ENCODE data around the gene SPINT2.
"Not testable (repeated sequence)": the region's sequence is repeated elsewhere in the genome, so short reads cannot be mapped to it uniquely, and the experiment has no call there.

Gene SPINT2

DNA sequence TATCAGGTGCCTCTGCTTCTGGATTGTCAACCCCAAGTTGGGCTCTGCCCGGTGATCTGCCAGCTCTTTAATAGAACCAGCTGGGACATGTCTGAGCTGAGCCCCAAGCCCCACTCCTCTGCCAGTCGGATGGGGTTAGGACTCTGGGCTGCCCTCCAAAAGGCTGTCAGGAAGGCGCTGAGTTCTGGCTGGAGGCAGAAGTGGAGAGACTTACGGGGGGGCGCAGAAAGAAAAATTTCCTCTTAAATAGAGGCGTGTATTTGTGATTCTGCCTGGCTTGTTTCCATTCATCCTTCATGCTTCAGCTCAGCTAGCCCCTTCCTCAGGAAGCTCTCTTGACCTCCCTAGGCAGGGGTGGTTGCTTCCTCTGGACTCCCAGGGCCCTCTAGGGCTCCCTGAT lies 54.3 kb downstream of the SPINT2 start:
- DNase-seq = peak in 6 of 56 donors; percentile 6 to 29 (median 15)

DNA sequence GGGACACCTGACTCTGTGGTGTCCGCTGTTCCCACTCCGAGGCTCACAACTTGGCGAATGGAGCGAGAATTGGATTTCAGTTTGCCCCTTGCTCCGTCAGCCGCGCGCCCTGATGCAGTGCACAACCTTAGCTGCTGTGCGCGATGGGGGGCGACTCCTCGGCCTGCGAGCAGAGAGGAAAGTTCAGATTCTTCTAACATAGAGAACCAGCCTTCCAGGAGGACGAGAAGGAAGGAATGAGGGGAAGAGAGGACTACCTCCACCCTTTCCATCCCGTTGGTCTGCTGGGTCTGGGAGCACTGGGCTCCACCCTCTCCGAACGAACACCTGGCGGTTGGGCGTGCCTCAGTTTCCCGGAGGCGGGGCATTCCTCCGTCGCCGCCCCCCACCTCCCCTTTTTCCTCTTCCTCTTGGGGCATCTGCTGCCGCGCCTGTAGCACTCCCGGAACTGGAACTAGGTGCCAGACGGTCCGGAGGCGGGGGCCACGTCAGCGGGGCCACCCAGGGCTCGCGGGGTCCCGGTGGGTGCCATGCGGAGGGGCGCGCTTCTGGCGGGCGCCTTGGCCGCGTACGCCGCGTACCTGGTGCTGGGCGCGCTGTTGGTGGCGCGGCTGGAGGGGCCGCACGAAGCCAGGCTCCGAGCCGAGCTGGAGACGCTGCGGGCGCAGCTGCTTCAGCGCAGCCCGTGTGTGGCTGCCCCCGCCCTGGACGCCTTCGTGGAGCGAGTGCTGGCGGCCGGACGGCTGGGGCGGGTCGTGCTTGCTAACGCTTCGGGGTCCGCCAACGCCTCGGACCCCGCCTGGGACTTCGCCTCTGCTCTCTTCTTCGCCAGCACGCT lies 55.3 kb downstream of the SPINT2 start, which contains the start of gene KCNK6:
Gene KCNK6 (plus strand): TSS at position 425 of the 838 bp plus-strand sequence. CDS start 106 bp downstream, at position 531.
- DNase-seq = peak in 16 of 56 donors; percentile 3 to 42 (median 24)

DNA sequence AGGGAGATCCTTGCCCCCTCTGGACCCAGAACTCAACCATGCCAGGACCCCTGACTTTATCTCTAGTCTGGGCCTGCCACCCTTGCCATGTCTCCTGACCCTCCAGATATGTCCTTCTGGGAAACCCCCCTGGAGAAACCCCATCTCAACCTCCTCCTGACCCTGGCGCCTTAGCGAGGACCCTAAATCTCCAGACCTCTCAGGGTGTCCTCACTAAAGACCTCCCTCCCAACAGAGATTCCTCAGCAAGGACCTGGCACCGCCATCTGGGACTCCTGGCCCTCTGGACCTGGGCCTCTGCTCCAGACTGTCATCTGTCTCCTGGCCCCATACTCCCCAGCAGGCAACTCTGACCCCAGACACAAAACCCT lies 56.6 kb downstream of the SPINT2 start:
- no peak for DNase-seq

DNA sequence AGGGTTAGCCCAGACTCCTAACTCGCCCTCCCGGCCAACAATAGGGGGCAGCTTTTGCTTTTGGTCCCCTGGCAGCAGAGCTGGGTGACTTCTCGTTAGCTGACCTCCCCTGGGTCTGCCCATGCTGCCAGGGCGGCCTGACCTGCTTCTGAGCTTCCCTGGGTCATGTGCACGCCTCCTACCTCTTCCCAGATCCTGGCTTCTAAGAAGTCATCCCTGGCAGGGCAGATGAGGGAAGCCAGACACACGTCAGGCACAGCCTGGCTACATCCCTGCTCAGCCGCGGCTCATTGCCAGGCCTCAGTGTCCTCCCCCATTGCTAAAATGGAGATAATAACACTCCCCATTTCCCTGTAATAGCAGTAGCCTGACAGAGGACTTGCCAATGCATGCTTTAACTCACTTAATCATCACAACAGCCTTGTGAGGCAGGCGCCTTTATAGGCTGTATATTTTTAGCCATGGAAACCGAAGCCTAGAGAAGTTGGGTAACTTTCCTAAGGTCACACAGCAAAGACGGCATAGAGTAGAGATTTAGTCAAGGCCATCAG lies 57.3 kb downstream of the SPINT2 start:
- peak in 3 of 56 donors; percentile 9 for DNase-seq

DNA sequence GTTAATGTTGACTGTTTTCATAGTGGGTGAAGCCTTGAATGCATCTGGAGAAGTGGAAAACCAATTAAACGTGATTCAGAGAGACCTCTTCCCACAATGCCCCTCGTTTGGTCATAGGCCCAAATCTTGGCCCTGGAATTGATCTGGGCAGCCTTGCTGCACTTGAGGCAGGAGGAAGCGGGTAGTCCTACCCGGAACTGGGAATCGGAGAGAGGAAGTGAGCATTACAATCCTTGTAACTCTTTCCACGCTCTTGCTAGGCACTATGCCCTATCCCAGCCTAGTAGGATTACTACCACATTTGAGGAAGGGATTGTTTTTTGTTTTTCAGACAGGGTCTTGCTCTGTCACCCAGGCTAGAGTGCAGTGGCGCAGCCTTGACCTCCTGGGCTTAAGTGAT lies 58.9 kb downstream of the SPINT2 start:
- peak in 1 of 56 donors; percentile 8 for DNase-seq

DNA sequence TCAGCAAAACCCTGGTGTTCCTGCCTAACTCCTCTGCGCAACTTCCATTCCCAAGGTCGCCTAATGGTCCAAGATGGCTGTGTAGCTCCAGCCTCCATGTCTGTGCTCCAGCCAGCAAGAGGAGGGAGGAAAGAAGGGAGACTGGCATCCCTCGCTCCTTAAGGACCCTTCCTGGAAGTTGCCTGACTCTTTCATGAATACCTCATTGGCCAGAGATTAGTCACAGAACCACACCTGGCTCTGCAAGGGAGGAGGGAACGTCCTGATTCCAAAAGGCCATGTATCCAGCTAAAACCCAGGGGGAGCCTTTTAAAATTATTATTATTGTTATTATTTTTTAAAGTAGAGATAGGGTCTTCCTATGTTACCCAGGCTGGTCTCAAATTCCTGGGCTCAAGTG lies 60.1 kb downstream of the SPINT2 start:
- DNase-seq = no peak

DNA sequence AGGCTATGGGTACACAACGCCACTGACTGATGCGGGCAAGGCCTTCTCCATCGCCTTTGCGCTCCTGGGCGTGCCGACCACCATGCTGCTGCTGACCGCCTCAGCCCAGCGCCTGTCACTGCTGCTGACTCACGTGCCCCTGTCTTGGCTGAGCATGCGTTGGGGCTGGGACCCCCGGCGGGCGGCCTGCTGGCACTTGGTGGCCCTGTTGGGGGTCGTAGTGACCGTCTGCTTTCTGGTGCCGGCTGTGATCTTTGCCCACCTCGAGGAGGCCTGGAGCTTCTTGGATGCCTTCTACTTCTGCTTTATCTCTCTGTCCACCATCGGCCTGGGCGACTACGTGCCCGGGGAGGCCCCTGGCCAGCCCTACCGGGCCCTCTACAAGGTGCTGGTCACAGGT lies 62.2 kb downstream of the SPINT2 start:
- DNase-seq = no peak

DNA sequence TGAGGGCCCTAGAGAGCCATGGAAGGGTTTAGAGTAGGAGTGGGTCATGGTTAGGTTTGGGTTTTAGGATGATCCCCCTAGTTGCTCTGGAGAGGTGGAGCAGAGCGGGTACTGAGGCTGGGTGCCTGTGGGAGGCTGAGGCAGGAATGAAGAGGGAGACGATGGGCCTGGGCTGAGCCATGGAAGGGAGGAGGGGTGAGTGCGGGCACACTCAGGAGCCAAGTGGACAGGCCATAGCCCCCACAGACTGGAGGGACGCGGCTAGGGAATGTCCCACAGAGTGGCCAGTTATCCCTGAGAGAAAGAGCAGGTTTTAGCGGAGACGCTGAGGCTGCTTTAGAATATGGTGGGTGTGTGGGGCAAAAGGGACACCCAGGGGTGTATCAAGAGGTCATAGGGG lies 65.3 kb downstream of the SPINT2 start:
- DNase-seq = no peak

DNA sequence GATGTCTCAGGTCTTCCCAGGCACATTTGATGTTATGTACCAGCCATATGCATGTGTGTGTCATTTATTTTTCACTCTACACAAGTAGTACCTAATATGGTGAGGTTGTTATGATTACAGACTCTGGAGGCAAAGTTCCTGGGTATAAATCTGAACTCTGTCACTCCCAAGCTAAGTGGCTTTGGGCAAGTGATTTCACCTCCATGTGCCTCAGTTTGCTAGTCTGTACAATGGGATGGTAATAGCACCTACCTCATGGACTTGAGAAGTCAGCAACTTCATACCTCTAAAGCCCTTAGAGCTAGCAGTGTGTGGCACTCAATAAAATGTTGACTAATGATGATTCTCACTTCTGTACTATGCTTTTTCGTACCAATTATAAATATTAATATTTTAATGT lies 67.4 kb downstream of the SPINT2 start:
- no peak for DNase-seq

DNA sequence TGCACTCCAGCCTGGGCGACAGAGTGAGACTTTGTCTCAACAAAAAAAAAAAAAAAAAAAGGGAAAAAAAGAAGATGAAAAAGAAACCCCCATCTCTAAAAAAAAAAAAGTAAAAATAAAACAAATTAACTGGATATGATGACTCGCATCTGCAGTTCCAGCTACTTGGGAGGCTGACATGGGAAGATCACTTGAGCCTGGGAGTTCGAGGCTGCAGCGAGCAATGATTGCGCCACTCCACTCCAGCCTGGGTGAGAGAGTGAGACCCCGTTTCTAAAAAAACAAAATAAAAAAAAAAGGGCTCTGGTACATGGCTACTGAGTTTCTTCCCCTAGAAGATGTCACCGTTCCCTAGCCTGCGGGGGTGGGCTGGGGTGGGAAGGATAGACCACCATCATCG lies 68.9 kb downstream of the SPINT2 start:
- no peak for DNase-seq

DNA sequence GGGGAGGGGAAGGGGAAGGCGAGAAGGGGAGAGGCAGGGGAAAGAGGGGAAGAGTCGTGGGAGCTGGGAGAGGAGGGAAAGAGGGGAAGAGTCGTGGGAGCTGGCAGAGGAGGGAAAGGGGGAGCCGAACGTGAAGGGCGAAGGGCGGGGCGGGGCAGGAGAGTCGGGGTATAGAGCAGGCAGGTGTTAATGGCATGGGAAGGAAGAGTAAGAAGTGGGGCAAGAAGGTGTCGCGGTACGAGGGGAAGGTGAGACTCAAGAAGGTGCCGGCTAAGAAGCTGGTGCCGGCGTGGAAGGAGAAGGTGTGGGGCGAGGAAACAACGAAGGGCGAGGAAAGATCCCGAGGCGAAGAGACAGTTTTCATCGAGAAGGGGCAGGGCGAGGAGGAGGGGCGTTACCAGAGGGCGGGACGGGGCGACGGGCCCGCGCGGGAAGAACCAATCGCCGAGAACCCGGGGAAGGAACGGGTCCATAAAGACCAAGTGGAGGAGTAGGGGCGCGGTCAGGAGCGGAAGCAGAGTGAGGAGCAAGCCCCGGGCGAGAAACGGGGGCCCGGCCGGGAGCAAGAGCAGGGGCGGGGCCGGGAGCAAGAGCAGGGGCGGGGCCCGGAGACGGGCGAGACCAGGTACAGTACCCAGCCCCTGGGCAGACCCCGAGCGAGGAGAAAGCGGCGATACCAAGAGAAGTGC lies 71.7 kb downstream of the SPINT2 start:
- peak; percentile 27 to 96 (median 91) for DNase-seq

DNA sequence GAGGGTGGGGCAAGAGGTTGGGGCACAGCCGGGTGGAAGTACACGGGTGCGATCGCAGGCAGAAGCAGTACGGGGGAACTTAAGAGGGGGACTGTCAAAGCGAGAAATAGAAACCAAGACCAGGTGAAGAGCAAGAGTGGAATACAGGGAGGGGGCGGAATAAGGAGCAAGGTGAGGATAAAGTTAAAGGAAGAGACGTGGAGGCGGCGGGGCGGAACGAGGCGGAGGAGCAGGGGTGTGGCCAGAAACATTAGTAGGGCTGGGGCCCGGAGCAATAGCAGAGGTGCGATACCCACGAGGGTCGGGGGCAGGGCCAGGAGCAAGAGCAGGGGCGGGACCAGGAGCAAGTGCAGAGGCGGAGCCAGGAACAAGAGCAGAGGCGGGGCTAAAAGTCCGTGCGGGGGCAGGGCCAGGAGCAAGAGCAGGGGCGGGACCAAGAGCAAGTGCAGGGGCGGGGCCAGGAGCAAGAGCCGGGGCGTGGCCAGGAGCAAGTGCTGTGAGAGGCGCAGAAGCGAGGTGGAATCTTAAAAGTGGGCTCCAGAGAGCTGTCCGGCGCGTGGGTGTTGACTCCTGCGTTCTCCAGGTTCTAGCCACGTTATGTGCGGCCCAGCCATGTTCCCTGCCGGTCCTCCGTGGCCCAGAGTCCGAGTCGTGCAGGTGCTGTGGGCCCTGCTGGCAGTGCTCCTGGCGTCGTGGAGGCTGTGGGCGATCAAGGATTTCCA lies 72.4 kb downstream of the SPINT2 start:
- peak in 55 of 56 donors; percentile 32 to 96 (median 81) for DNase-seq

DNA sequence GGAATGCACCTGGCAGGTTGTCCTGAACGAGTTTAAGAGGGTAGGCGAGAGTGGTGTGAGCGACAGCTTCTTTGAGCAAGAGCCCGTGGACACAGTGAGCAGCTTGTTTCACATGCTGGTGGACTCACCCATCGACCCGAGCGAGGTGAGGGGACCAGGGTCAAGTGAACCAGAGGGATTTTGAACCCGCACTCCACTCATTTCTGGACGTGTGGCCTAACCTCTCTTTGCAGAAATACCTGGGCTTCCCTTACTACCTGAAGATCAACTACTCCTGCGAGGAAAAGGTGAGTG lies 72.9 kb downstream of the SPINT2 start:
- DNase-seq = peak in 1 of 56 donors; percentile 33

DNA sequence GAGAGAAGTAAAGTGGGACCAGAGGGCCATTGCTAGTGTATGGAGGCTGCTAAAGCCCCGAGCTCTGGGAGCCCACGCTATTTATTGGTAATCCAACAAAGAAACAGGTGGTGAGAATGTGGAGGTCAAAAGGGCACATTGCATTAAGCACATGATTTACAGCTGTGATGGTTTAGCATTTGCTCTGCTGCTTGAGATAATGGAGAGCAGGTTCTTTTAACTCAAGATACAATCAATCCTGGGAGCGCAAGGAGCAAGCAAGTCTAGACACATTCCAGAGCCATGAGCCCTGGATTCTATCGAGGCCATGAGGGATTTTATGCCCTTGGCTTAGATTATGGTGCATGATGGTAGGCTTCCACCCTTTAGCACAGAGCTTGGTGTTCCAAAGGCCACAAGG lies 74.6 kb downstream of the SPINT2 start:
- not testable (repeated sequence) for DNase-seq

DNA sequence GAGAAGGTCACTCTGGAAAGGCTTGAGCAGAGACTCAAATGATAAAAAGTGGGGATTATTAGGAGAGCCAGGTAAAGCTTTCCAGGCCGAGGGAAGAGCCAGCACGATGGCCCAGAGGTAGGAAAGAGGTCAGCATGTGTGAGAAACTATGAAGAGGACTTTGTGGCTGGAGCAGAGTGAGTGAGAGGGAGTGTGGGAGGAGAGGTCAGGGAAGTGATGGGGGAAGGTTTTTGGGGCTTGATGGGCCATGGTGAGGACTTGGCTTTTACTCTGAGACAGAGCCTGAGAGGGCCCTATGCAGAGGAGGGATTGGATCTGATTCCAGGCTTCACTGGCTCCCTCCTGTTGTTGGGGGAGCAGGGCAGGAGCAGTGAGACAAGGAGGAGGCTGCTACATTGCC lies 76.6 kb downstream of the SPINT2 start:
- no peak for DNase-seq
